Activated T-helper 1 cell treated with anti-CD3 and anti-CD28 coated beads, Interleukin-12 subunit alpha, Interleukin-12 subunit beta, Interleukin-2, Interleukin-4 antibody, amounts not matched to agents 30 ng/mL and 10 ng/mL and 1 ng/mL, durations not matched to agents 14 hours and 24 hours and 36 hours (primary cell): ENCODE measurements around the gene KCTD19. TPM values are rescaled to one million over a fixed set of nuclear protein-coding genes. Genes with fewer than 3 reads are reported as not detected.
A peak's percentile ranks its signal among the peaks of the same experiment; 100 is the strongest.

Experiments
- DNase-seq: peaks from one replicate; pipeline ENCODE4 v3.0.0; 2021; ENCODE audit warnings: low spot score
- H3K27ac Mint-ChIP-seq: one replicate; pipeline ENCODE4 v1.8.0; 2021; ENCODE audit warnings: mild to moderate bottlenecking, mixed read lengths
- H3K27me3 Mint-ChIP-seq: one replicate; pipeline ENCODE4 v1.8.0; 2022; ENCODE audit warnings: mild to moderate bottlenecking, moderate library complexity, mixed read lengths; ENCODE audit not compliant: insufficient read depth
- H3K36me3 Mint-ChIP-seq: one replicate; pipeline ENCODE4 v1.8.0; 2021; ENCODE audit warnings: low read depth, mixed read lengths
- H3K4me1 Mint-ChIP-seq: one replicate; pipeline ENCODE4 v1.8.0; 2021; ENCODE audit warnings: low read depth, mixed read lengths
- H3K4me3 Mint-ChIP-seq: one replicate; pipeline ENCODE4 v1.8.0; 2021; ENCODE audit warnings: mild to moderate bottlenecking, moderate library complexity, mixed read lengths
- H3K9me3 Mint-ChIP-seq: one replicate; pipeline ENCODE4 v1.8.0; 2021; ENCODE audit warnings: mixed read lengths
- intact Hi-C: fragments of 100-400 bp; cut with micrococcal nuclease; formaldehyde crosslinking; loops from one replicate; pipeline ENCODE4 v1.15.1; 2024
- total RNA-seq: library from RNA; stranded (reverse); gene quantifications from 2 replicates; pipeline ENCODE4 v1.2.3, GENCODE V29; 2022

KCTD19 gene
- total RNA-seq, 1 donor from 2014 or later: 0.62 TPM

DNA sequence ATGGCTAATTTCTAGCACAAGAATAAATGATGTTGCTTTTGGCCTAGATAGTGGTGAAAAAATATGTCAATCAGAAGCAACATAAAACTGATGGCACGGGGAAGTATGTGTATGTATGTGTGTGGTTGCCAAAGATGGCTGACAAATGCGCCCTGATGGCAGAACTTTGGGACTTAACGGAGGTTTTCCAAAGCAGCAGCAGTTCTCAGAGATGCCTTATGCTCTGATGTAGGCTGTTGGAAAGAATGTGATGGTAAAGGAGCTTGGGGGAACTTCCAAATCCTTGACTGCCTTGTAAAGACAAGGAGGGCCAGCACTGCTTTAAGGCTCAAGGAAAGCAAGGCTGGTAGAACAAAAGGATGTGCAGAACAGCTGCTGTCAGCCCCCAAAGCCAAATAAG lies 16.0 kb downstream of the KCTD19 start:
- Mint-ChIP-seq H3K27me3 (no peaks in the 10 kb centered on the region), H3K9me3 (no peaks in the 10 kb centered on the region), H3K4me1 (peaks cover 45% of the 10 kb centered on the region), H3K4me3 (no peak overlapping the region), H3K27ac (peak overlapping the region; percentile 98), H3K36me3 (peaks cover 2% of the 10 kb centered on the region)
- intact Hi-C loops: loop anchor here (5.0 kb wide), 1 partner anchor 118 kb away; the partner anchor contains the start of genes E2F4 and EXOC3L1
- no peak for DNase-seq

DNA sequence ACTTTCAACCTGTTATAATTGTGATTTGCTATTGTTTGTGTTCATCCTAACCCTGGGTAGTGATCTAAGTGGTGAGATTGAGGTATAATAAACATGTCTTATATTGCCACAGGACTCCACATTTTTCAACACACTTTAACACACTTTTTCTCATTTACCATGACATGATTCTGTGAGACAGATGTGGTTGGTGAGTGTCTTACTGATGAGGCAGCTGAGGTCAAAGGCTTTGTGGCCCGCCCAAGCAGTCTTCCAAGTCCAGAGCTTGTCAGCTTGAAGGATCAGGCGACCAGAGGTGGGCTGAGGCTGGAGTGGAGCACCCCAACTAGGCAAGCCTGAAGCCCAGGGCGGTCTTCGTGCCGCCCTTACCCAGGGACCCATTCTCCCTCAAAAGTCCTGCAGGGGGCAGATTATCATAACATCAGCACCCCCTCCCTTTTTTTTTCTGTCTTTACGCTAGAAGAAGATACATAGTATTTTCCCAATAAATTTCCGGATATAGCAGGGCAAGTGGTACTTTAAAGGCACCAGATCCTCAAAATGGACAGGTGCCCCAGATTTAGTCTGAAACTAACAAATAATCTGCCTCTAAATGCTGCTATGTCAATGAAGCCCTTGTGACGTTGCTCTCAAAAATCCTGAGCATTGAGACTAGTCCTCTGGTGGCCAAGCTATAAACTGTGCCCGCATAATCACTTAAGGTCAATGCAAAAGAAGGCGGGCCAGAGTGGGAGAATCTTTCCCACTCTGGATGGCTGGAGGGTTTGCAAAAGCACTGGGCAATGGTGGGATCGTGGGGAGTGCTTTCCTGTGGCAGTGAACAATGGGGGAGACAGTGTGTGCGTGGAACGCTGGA lies 21.1 kb downstream of the KCTD19 start:
- no peaks in the 10 kb centered on the region for H3K36me3 Mint-ChIP-seq
- no peak for DNase-seq
- no peak overlapping the region for H3K4me3 Mint-ChIP-seq
- H3K27ac Mint-ChIP-seq: no peak overlapping the region
- peaks cover 26% of the 10 kb centered on the region for H3K4me1 Mint-ChIP-seq
- no peaks in the 10 kb centered on the region for H3K9me3 Mint-ChIP-seq
- intact Hi-C loops: no loop called here
- no peaks in the 10 kb centered on the region for H3K27me3 Mint-ChIP-seq

- intact Hi-C loops: no loop called here
- peak overlapping the region; percentile 31 for H3K27ac Mint-ChIP-seq
- no peaks in the 10 kb centered on the region for H3K27me3 Mint-ChIP-seq
- peaks cover 12% of the 10 kb centered on the region for H3K4me1 Mint-ChIP-seq
- no peaks in the 10 kb centered on the region for H3K36me3 Mint-ChIP-seq
- DNase-seq: no peak
- no peak overlapping the region for H3K4me3 Mint-ChIP-seq
- H3K9me3 Mint-ChIP-seq: no peaks in the 10 kb centered on the region
Observed at GRCh38 chr16:67304020-67304419, 22.5 kb downstream of the KCTD19 start.

GRCh38 chr16:67302970-67303369 lies 23.6 kb downstream of the KCTD19 start:
- Mint-ChIP-seq H3K27ac (no peak overlapping the region), H3K36me3 (no peaks in the 10 kb centered on the region), H3K9me3 (no peaks in the 10 kb centered on the region), H3K27me3 (no peaks in the 10 kb centered on the region), H3K4me1 (peaks cover 5% of the 10 kb centered on the region), H3K4me3 (no peak overlapping the region)
- DNase-seq: no peak
- intact Hi-C loops: no loop called here

DNA sequence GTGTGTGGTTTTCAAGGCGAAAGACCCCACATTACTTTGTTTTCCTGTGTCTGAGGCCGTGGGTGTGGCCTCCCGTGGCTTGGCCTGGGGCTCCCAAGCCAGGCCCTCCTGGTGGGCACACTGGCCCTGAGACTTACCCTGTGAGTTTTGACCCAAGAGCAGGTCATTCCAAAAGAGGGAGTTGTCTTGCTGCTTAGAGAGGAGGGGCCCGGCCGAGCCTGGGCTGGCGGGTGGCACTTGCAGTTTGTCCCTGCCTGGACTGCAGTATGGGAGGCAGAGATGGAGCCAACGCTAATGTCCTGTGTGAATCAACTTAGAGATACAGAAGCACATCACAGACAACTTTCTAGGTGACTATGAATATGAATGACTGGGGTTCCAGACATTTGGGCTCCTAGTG lies 24.5 kb downstream of the KCTD19 start:
- no peak for DNase-seq
- Mint-ChIP-seq H3K4me3 (no peak overlapping the region), H3K4me1 (peaks cover 5% of the 10 kb centered on the region), H3K36me3 (no peaks in the 10 kb centered on the region), H3K27me3 (peaks cover 2% of the 10 kb centered on the region), H3K9me3 (no peaks in the 10 kb centered on the region), H3K27ac (no peak overlapping the region)
- intact Hi-C loops: no loop called here

DNA sequence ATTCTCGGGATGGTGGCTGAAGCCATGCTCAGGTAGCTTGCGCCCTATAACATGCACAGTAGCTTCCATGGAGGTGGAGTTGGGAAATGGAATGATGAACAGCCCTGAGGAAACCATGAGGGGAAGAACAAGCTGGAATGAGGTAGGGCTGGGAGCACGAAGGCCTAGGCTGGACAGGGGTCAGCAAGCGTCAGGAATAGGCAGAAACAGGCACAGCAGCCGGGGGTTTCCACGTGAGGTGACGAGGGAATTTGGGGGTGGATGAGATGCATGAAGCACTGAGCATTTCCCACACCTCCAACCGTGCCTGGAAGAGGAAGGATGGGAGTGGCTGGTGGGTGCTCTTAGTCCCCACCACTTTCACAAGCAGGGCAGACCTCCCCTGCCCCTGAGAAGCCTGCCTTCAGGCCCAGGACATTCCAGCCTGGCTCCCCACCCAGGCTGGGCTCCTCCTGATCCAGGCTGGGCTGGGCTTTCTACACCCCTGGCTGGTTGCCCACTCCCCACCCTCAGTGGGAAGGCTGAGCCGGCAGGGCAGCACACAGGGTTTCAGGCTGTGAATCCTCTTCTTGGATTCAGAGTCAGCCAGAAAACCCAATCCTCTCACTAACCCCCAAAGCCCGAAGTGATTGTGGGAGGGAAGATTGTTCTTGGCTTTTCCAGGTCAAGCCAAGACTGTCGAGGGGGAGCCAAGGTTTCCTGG lies 25.3 kb downstream of the KCTD19 start:
- Mint-ChIP-seq H3K36me3 (no peaks in the 10 kb centered on the region), H3K27ac (no peak overlapping the region), H3K9me3 (no peaks in the 10 kb centered on the region), H3K4me1 (peaks cover 5% of the 10 kb centered on the region), H3K27me3 (peaks cover 2% of the 10 kb centered on the region), H3K4me3 (no peak overlapping the region)
- intact Hi-C loops: no loop called here
- no peak for DNase-seq

DNA sequence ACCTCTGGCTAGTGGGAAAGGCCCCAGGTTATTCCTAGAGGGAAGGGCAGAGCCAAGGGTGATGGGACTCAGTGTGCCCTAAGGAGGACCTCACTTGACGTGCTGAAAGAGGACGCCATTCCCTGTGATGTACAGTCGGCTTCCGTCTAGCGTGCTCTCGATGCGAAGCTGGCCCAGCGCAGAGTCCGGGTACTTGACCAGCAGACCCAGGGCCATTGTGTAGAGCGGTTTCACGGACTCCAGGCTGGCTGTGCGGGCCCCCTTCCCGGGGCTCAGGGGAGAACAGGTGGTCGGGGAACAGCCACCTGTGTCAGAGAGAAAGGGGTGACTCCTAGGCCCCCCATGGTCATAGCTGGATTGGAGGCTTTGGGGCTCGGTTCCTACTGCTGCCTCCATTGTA lies 27.3 kb downstream of the KCTD19 start:
- Mint-ChIP-seq H3K36me3 (no peaks in the 10 kb centered on the region), H3K4me3 (no peak overlapping the region), H3K27me3 (peaks cover 2% of the 10 kb centered on the region), H3K4me1 (peaks cover 5% of the 10 kb centered on the region), H3K27ac (no peak overlapping the region), H3K9me3 (no peaks in the 10 kb centered on the region)
- intact Hi-C loops: no loop called here
- no peak for DNase-seq

DNA sequence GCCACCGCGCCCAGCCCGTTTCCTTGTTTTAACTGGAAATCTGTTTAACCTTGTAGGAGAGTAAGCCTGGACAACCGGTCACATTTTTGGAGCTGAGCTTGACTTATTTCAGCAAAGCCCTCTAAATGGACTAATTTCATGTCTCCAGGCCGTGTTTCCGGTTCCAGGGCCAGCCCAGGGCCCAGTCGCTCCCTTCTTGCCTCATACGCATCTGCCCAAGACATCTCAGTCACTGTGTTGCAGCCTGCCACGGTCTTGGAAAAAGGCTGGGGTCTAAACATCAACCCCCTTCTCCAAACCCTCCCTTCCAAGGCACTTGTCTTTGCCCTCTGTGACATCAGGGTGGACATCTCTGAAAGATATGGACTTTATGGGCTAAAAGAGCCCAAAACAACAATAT lies 28.3 kb downstream of the KCTD19 start:
- no peaks in the 10 kb centered on the region for H3K9me3 Mint-ChIP-seq
- peaks cover 2% of the 10 kb centered on the region for H3K27me3 Mint-ChIP-seq
- H3K27ac Mint-ChIP-seq: no peak overlapping the region
- H3K4me3 Mint-ChIP-seq: no peak overlapping the region
- no peaks in the 10 kb centered on the region for H3K4me1 Mint-ChIP-seq
- no peaks in the 10 kb centered on the region for H3K36me3 Mint-ChIP-seq
- no peak for DNase-seq
- intact Hi-C loops: no loop called here

GRCh38 chr16:67296420-67296819 lies 30.1 kb downstream of the KCTD19 start:
- no peaks in the 10 kb centered on the region for H3K36me3 Mint-ChIP-seq
- H3K9me3 Mint-ChIP-seq: no peaks in the 10 kb centered on the region
- peaks cover 2% of the 10 kb centered on the region for H3K27me3 Mint-ChIP-seq
- H3K4me3 Mint-ChIP-seq: no peak overlapping the region
- no peak overlapping the region for H3K27ac Mint-ChIP-seq
- H3K4me1 Mint-ChIP-seq: no peaks in the 10 kb centered on the region
- intact Hi-C loops: no loop called here
- DNase-seq: no peak

DNA sequence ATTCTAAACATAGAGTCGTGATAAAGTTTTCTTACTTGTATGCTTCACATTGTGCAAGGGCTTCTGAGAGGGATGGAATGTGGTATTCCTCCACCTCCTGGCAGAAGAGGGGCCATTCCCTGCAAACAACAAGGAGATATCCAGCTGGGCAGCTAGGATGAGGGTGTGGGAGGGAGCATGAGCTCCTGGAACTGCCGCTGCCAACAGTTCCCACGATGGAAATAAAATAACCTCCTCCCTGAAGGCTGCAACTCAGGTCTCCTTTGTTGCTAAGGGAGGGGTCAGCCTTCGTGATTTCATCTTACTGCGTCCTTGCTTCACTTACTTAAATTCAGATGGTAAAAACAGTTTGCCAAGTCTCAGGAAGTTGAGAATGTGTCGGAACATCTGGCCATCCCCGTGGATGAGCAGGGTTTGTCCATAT lies 31.6 kb downstream of the KCTD19 start:
- DNase-seq: no peak
- intact Hi-C loops: no loop called here
- no peaks in the 10 kb centered on the region for H3K36me3 Mint-ChIP-seq
- H3K4me1 Mint-ChIP-seq: no peaks in the 10 kb centered on the region
- H3K27ac Mint-ChIP-seq: no peak overlapping the region
- no peak overlapping the region for H3K4me3 Mint-ChIP-seq
- H3K27me3 Mint-ChIP-seq: peaks cover 2% of the 10 kb centered on the region
- H3K9me3 Mint-ChIP-seq: no peaks in the 10 kb centered on the region

GRCh38 chr16:67294171-67294757 lies 32.3 kb downstream of the KCTD19 start:
- no peak for DNase-seq
- Mint-ChIP-seq H3K27ac (no peak overlapping the region), H3K27me3 (peaks cover 2% of the 10 kb centered on the region), H3K4me3 (no peak overlapping the region), H3K9me3 (no peaks in the 10 kb centered on the region), H3K4me1 (no peaks in the 10 kb centered on the region), H3K36me3 (no peaks in the 10 kb centered on the region)
- intact Hi-C loops: no loop called here

DNA sequence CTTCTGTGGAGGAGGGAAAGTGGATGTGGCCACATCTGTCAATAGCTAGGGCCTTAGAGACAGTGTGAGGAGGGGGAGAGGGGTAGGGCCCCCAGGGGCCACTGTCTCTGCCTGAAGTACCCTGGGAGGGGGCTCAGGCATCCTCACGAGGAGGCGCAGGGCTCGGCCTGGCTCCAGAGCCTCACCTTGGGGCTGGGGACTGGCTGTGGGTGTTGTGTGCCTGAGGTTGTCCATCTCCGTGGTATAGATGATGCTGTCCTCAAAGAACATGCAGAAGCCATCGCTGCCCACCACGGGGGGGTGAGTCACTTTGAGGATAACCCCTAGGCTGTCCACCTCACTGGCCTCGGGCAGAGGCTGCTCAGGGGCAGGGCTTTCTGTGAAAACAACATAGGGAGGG lies 35.1 kb downstream of the KCTD19 start:
- Mint-ChIP-seq H3K27ac (no peak overlapping the region), H3K27me3 (no peaks in the 10 kb centered on the region), H3K4me1 (no peaks in the 10 kb centered on the region), H3K9me3 (no peaks in the 10 kb centered on the region), H3K4me3 (no peak overlapping the region), H3K36me3 (no peaks in the 10 kb centered on the region)
- intact Hi-C loops: no loop called here
- DNase-seq: no peak

- H3K4me3 Mint-ChIP-seq: no peak overlapping the region
- H3K27me3 Mint-ChIP-seq: no peaks in the 10 kb centered on the region
- H3K4me1 Mint-ChIP-seq: no peaks in the 10 kb centered on the region
- no peak for DNase-seq
- H3K27ac Mint-ChIP-seq: no peak overlapping the region
- intact Hi-C loops: no loop called here
- H3K9me3 Mint-ChIP-seq: no peaks in the 10 kb centered on the region
- peaks cover 5% of the 10 kb centered on the region for H3K36me3 Mint-ChIP-seq
Observed at GRCh38 chr16:67287960-67288359, 38.6 kb downstream of the KCTD19 start.
